CD4-positive, CD25-positive, alpha-beta regulatory T cell (primary cell): ENCODE data around the gene SYNPO2. TPM values are rescaled to one million over a fixed set of nuclear protein-coding genes. Genes with fewer than 3 reads are reported as not detected.
"Not testable (repeated sequence)": the region's sequence is repeated elsewhere in the genome, so short reads cannot be mapped to it uniquely, and the experiment has no call there.

ENCODE experiments used
- ATAC-seq, 2 donors: fragments of 150-1000 bp; cut with Tn5 transposase; one replicate each; pipeline ENCODE4 v1.10.0; 2021; ENCODE audit warnings: low read depth in 2 of 2, moderate number of reproducible peaks in 2 of 2, moderate library complexity in 1 of 2
- DNase-seq, 3 donors: peaks; one replicate each; pipeline versions ENCODE4 v3.0.0 to v3.0.0-alpha.2; 2012 to 2022; ENCODE audit warnings: mixed read lengths in 1 of 3
- H3K27ac ChIP-seq: one replicate; pipeline ENCODE4 v1.7.0; 2013; ENCODE audit warnings: mild to moderate bottlenecking, low read length; ENCODE audit not compliant: insufficient read depth, poor library complexity, severe bottlenecking
- H3K27me3 ChIP-seq: one replicate; pipeline ENCODE4 v1.7.0; 2013; ENCODE audit warnings: low read length; ENCODE audit not compliant: control insufficient read depth, insufficient read depth
- H3K36me3 ChIP-seq: one replicate; pipeline ENCODE4 v1.7.0; 2013; ENCODE audit warnings: mild to moderate bottlenecking, low read length, moderate library complexity; ENCODE audit not compliant: control insufficient read depth, insufficient read depth
- H3K4me1 ChIP-seq: 2 replicates; pipeline ENCODE4 v1.7.0; 2013; ENCODE audit warnings: mild to moderate bottlenecking, low read length; ENCODE audit not compliant: insufficient read depth, control insufficient read depth, poor library complexity, severe bottlenecking
- H3K4me3 ChIP-seq: one replicate; pipeline ENCODE4 v1.7.0; 2013; ENCODE audit warnings: low read depth, mild to moderate bottlenecking, low read length, moderate library complexity
- H3K9me3 ChIP-seq, 2 experiments: 1 replicate in 1 of 2; 2 replicates in 1 of 2; pipeline ENCODE4 v1.7.0; 2013; ENCODE audit warnings: low read length in 2 of 2, mild to moderate bottlenecking in 1 of 2, moderate library complexity in 1 of 2; ENCODE audit not compliant: control insufficient read depth in 2 of 2
- H3K27ac Mint-ChIP-seq, 3 donors: one replicate each; pipeline ENCODE4 v1.8.0; 2020 to 2022; ENCODE audit warnings: mild to moderate bottlenecking in 3 of 3, mixed read lengths in 3 of 3, moderate library complexity in 2 of 3
- H3K27me3 Mint-ChIP-seq: one replicate; pipeline ENCODE4 v1.8.0; 2022; ENCODE audit warnings: mild to moderate bottlenecking, mixed read lengths
- H3K36me3 Mint-ChIP-seq: one replicate; pipeline ENCODE4 v1.8.0; 2020; ENCODE audit warnings: mixed read lengths
- H3K4me1 Mint-ChIP-seq, 4 donors: one replicate each; pipeline ENCODE4 v1.8.0; 2020 to 2022; ENCODE audit warnings: mixed read lengths in 4 of 4, mild to moderate bottlenecking in 1 of 4
- H3K4me3 Mint-ChIP-seq, 4 donors: one replicate each; pipeline ENCODE4 v1.8.0; 2020 to 2022; ENCODE audit warnings: mild to moderate bottlenecking in 4 of 4, mixed read lengths in 4 of 4, moderate library complexity in 3 of 4
- H3K9me3 Mint-ChIP-seq, 7 donors: one replicate each; pipeline ENCODE4 v1.8.0; 2020 to 2022; ENCODE audit warnings: mixed read lengths in 7 of 7, mild to moderate bottlenecking in 3 of 7, moderate library complexity in 2 of 7
- polyA plus RNA-seq, 4 donors: library from polyadenylated mRNA; unstranded; fragments of 300-500 nt; fragmentation: Illumina TruSeq; gene quantifications; one replicate each; pipeline ENCODE4 v1.2.3, GENCODE V29; 2021
- total RNA-seq: library from RNA; stranded (reverse); gene quantifications from one replicate; pipeline ENCODE4 v1.2.3, GENCODE V29; 2022

The SYNPO2 gene
- total and polyA plus RNA-seq, 5 donors from 2014 or later, result 0.13 to 0.35 (median 0.25) TPM

GRCh38 chr4:119046263-119046662, 157.6 kb downstream of the SYNPO2 start:
- H3K9me3 Mint-ChIP-seq, result peaks cover 0 to 1% (median 0%) of the 10 kb centered on the region in 7 donors
- H3K4me3 Mint-ChIP-seq, result no peak overlapping the region

GRCh38 chr4:119047059-119047458, 158.4 kb downstream of the SYNPO2 start:
- not testable (repeated sequence) for H3K36me3 ChIP-seq, ATAC-seq, DNase-seq, H3K9me3 Mint-ChIP-seq, H3K36me3 Mint-ChIP-seq, H3K9me3 ChIP-seq, H3K4me1 ChIP-seq, H3K4me3 Mint-ChIP-seq, H3K27ac Mint-ChIP-seq, H3K27me3 ChIP-seq, H3K4me3 ChIP-seq, H3K4me1 Mint-ChIP-seq, H3K27ac ChIP-seq
- H3K27me3 Mint-ChIP-seq, result peaks cover 15% of the 10 kb centered on the region

More at GRCh38 chr4:119046263-119046662, 157.6 kb downstream of the SYNPO2 start:
- no peak overlapping the region for H3K27ac ChIP-seq
- no peak for ATAC-seq
- Mint-ChIP-seq H3K4me1 (peaks cover 0 to 5% (median 0%) of the 10 kb centered on the region in 4 donors), H3K27ac (no peak overlapping the region), H3K36me3 (no peaks in the 10 kb centered on the region), H3K27me3 (peaks cover 20% of the 10 kb centered on the region)
- peaks cover 7% of the 10 kb centered on the region for H3K27me3 ChIP-seq
- H3K9me3 ChIP-seq, result no peaks in the 10 kb centered on the region
- H3K4me1 ChIP-seq, result no peaks in the 10 kb centered on the region
- no peak overlapping the region for H3K4me3 ChIP-seq
- no peak for DNase-seq
- H3K36me3 ChIP-seq, result no peaks in the 10 kb centered on the region

- H3K9me3 ChIP-seq, result no peaks in the 10 kb centered on the region
- H3K4me3 Mint-ChIP-seq, result no peak overlapping the region
- H3K36me3 Mint-ChIP-seq, result no peaks in the 10 kb centered on the region
- H3K4me1 Mint-ChIP-seq, result no peaks in the 10 kb centered on the region
- peaks cover 7% of the 10 kb centered on the region for H3K27me3 ChIP-seq
- no peaks in the 10 kb centered on the region for H3K4me1 ChIP-seq
- H3K9me3 Mint-ChIP-seq, result peaks cover 0 to 1% (median 0%) of the 10 kb centered on the region in 7 donors
- no peak overlapping the region for H3K27ac ChIP-seq
- H3K27ac Mint-ChIP-seq, result no peak overlapping the region
- no peak overlapping the region for H3K4me3 ChIP-seq
- no peaks in the 10 kb centered on the region for H3K36me3 ChIP-seq
- H3K27me3 Mint-ChIP-seq, result peaks cover 13% of the 10 kb centered on the region
- no peak for ATAC-seq
- no peak for DNase-seq
Observed at GRCh38 chr4:119048446-119048845, 159.8 kb downstream of the SYNPO2 start.

- DNase-seq (no peak), ATAC-seq (no peak)
- H3K4me1 Mint-ChIP-seq, result no peaks in the 10 kb centered on the region
- H3K27ac ChIP-seq, result no peak overlapping the region
- no peaks in the 10 kb centered on the region for H3K36me3 Mint-ChIP-seq
- peaks cover 7% of the 10 kb centered on the region for H3K27me3 ChIP-seq
- H3K4me3 ChIP-seq, result no peak overlapping the region
- H3K4me1 ChIP-seq, result no peaks in the 10 kb centered on the region
- peaks cover 0 to 1% (median 0%) of the 10 kb centered on the region in 7 donors for H3K9me3 Mint-ChIP-seq
- no peaks in the 10 kb centered on the region for H3K36me3 ChIP-seq
- no peak overlapping the region for H3K27ac Mint-ChIP-seq
- H3K9me3 ChIP-seq, result no peaks in the 10 kb centered on the region
- peaks cover 13% of the 10 kb centered on the region for H3K27me3 Mint-ChIP-seq
- no peak overlapping the region for H3K4me3 Mint-ChIP-seq
Observed at GRCh38 chr4:119049342-119049741, 160.7 kb downstream of the SYNPO2 start.

GRCh38 chr4:119050527-119051090, 162.0 kb downstream of the SYNPO2 start:
- no peaks in the 10 kb centered on the region for H3K36me3 ChIP-seq
- H3K4me1 ChIP-seq, result no peaks in the 10 kb centered on the region
- DNase-seq (no peak), ATAC-seq (no peak)
- peaks cover 7% of the 10 kb centered on the region for H3K27me3 ChIP-seq
- no peak overlapping the region for H3K27ac Mint-ChIP-seq
- peaks cover 9% of the 10 kb centered on the region for H3K27me3 Mint-ChIP-seq
- H3K27ac ChIP-seq, result no peak overlapping the region
- no peaks in the 10 kb centered on the region for H3K9me3 ChIP-seq
- no peaks in the 10 kb centered on the region for H3K36me3 Mint-ChIP-seq
- H3K4me1 Mint-ChIP-seq, result no peaks in the 10 kb centered on the region
- no peak overlapping the region for H3K4me3 Mint-ChIP-seq
- H3K4me3 ChIP-seq, result no peak overlapping the region
- H3K9me3 Mint-ChIP-seq, result peaks cover 0 to 1% (median 0%) of the 10 kb centered on the region in 7 donors

- Mint-ChIP-seq H3K27ac (no peak overlapping the region), H3K27me3 (peaks cover 15% of the 10 kb centered on the region), H3K4me1 (no peaks in the 10 kb centered on the region), H3K4me3 (no peak overlapping the region), H3K36me3 (no peaks in the 10 kb centered on the region), H3K9me3 (peaks cover 0 to 1% (median 0%) of the 10 kb centered on the region in 7 donors)
- ATAC-seq, result no peak
- Histone ChIP-seq H3K4me1 (no peaks in the 10 kb centered on the region), H3K4me3 (no peak overlapping the region), H3K9me3 (no peaks in the 10 kb centered on the region), H3K27ac (no peak overlapping the region), H3K27me3 (peaks cover 3% of the 10 kb centered on the region), H3K36me3 (no peaks in the 10 kb centered on the region)
- DNase-seq, result no peak
Observed at GRCh38 chr4:119053245-119053644, 164.6 kb downstream of the SYNPO2 start.

GRCh38 chr4:119053997-119054396, 165.3 kb downstream of the SYNPO2 start:
- Histone ChIP-seq H3K27me3 (no peaks in the 10 kb centered on the region), H3K4me3 (no peak overlapping the region), H3K36me3 (no peaks in the 10 kb centered on the region), H3K9me3 (no peaks in the 10 kb centered on the region), H3K27ac (no peak overlapping the region), H3K4me1 (no peaks in the 10 kb centered on the region)
- Mint-ChIP-seq H3K4me3 (no peak overlapping the region), H3K36me3 (no peaks in the 10 kb centered on the region), H3K27ac (no peak overlapping the region), H3K9me3 (peaks cover 0 to 1% (median 0%) of the 10 kb centered on the region in 7 donors), H3K27me3 (peaks cover 15% of the 10 kb centered on the region), H3K4me1 (no peaks in the 10 kb centered on the region)
- ATAC-seq (no peak), DNase-seq (no peak)

GRCh38 chr4:119057417-119057816, 168.8 kb downstream of the SYNPO2 start:
- no peaks in the 10 kb centered on the region for H3K36me3 Mint-ChIP-seq
- no peaks in the 10 kb centered on the region for H3K36me3 ChIP-seq
- ATAC-seq, result no peak

More at GRCh38 chr4:119057417-119057816, 168.8 kb downstream of the SYNPO2 start:
- H3K27me3 Mint-ChIP-seq, result peaks cover 10% of the 10 kb centered on the region
- Histone ChIP-seq H3K4me3 (no peak overlapping the region), H3K9me3 (no peaks in the 10 kb centered on the region), H3K27ac (no peak overlapping the region), H3K4me1 (no peaks in the 10 kb centered on the region), H3K27me3 (no peaks in the 10 kb centered on the region)
- no peak for DNase-seq
- H3K4me3 Mint-ChIP-seq, result no peak overlapping the region
- H3K9me3 Mint-ChIP-seq, result no peaks in the 10 kb centered on the region
- H3K4me1 Mint-ChIP-seq, result no peaks in the 10 kb centered on the region
- no peak overlapping the region for H3K27ac Mint-ChIP-seq
